Activated effector memory CD4-positive, alpha-beta T cell treated with Interleukin-2 at 50 U/mL for 16 hours (primary cell): ENCODE results near the gene NRDC.

Experiments
- DNase-seq: peaks from one replicate; pipeline ENCODE4 v3.0.0-alpha.2; 2020

NRDC gene, protein sequence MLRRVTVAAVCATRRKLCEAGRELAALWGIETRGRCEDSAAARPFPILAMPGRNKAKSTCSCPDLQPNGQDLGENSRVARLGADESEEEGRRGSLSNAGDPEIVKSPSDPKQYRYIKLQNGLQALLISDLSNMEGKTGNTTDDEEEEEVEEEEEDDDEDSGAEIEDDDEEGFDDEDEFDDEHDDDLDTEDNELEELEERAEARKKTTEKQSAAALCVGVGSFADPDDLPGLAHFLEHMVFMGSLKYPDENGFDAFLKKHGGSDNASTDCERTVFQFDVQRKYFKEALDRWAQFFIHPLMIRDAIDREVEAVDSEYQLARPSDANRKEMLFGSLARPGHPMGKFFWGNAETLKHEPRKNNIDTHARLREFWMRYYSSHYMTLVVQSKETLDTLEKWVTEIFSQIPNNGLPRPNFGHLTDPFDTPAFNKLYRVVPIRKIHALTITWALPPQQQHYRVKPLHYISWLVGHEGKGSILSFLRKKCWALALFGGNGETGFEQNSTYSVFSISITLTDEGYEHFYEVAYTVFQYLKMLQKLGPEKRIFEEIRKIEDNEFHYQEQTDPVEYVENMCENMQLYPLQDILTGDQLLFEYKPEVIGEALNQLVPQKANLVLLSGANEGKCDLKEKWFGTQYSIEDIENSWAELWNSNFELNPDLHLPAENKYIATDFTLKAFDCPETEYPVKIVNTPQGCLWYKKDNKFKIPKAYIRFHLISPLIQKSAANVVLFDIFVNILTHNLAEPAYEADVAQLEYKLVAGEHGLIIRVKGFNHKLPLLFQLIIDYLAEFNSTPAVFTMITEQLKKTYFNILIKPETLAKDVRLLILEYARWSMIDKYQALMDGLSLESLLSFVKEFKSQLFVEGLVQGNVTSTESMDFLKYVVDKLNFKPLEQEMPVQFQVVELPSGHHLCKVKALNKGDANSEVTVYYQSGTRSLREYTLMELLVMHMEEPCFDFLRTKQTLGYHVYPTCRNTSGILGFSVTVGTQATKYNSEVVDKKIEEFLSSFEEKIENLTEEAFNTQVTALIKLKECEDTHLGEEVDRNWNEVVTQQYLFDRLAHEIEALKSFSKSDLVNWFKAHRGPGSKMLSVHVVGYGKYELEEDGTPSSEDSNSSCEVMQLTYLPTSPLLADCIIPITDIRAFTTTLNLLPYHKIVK

GRCh38 chr1:51878616-51879336 lies at the start of gene NRDC:
Gene NRDC, minus strand, starts transcription at chr1:51878727. Its CDS starts 112 bp downstream, at chr1:51878615.
- DNase-seq, result peak; percentile 98

DNA sequence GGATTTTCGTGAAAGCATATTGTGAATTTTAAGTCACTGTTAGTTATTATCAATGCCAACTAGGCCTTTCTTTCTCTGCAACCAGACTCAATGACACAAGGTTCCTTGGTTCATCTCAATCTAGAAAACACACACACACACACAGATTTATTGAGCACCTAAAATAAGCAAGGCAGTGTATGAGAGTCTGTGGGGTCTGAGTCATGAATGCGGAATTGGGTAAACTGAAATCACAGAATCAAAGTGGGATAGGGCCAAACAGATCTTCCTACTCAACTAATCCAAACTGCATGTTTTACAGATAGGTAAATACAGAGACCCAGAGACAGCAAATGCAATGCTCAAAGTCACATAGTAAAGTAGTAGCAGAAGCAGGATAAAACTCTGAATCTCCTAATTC lies 48.5 kb upstream of the NRDC start:
- DNase-seq, result no peak

DNA sequence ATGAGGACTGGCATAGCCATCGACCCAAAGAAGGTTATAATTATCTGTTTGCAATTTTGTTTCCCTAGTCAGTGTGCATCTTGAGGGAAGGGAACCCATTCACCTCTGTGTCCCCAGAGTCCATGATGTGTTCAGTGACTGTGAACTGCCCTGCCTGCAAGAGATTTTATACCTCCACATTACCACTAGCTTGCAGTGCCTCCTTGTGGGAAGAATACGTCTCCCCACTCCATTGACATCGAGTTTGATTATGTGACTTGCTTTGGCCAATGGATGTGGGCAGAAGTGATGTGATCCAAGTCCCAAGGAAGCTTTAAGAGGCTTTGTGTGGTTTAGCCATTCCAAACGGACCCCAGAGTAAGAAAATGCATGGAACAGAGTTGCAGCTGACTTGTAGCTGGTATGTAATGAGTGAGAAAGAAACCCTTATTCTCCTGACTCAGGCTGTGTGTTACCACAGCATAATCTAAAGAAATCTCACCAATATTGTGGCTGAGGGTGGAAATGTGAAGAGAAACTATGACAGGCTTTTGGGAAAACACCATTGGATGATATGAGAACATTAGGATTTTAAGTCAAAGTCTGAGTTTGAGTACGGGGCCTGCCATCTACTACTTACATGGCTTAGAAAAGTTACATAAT lies 47.8 kb upstream of the NRDC start:
- no peak for DNase-seq

DNA sequence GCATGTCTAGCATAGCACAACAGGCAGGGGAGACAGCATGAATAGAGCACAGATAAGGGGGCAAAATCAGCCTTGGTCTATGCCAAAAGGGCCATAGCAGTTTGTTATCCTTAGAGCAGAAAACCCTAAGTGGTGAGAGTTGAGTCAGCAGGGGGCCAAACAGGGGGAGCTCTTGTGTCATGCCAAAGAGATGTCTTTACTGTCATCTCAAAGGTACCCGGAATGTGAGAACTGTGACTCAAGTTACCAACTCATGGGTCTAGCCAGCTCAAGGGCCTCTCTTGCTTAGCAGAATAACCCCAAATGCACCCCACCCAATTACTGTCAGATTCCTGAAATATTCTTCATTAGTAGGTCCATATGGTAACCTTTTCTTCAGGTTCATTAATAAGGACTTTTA lies 45.9 kb upstream of the NRDC start:
- DNase-seq, result no peak

GRCh38 chr1:51922040-51922439 lies 43.5 kb upstream of the NRDC start:
- no peak for DNase-seq

DNA sequence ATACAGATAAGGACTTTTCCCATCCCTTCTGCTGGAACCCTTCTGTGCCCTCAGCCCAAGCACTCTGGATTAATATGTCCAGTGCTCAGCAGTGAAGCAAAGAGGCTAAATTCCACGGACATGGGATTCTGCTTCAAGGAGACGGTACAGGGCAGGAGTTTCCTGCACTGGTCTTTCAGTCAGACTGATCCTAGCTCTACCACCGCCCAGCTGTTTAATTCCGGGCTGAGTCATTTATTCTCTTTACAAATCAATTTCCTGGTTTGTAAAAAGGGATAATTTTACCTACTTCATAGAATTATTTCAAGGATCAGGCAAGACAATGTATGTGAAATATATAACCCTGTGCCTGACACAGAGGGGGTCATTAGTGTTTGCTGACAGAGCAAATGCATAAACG lies 41.6 kb upstream of the NRDC start:
- no peak for DNase-seq

GRCh38 chr1:51919684-51920083 lies 41.2 kb upstream of the NRDC start:
- no peak for DNase-seq

DNA sequence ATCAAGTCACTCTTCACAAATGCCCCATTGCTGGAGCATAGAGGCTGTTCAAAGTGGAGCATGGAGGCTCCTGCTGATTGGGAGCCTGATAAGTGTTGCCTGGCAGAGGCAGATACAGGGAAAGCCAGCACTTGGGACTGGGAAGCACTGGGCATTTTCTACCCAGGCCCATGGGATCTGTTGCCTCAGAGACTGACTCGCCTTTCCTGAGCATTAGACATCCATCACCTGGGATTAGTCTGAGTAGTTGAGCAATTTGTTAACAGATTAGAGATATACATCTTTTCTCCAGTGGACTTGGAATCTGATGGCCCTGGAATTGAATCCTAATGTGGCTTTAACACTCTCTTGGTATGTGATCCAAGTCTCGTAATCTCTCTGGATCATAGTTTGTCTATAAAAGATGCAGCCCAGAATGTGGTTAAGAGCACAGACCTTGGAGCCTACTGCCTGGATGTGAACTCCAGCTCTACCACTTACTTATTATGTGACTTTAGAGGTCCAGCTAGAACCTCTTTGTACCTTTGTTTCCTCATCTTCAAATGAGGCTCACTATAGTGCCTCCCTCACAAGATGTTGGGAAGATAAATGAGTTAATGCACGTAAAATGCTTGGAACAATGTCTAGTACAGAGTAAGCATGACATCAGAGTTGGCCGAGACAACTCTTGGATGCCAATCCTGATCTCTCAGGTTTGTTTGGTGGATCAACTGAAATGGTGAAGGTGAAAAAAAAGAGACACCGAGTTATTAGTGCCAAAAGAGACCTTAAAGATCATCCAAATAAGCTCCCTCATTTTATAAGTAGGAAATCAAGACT lies 38.3 kb upstream of the NRDC start:
- DNase-seq, result no peak

DNA sequence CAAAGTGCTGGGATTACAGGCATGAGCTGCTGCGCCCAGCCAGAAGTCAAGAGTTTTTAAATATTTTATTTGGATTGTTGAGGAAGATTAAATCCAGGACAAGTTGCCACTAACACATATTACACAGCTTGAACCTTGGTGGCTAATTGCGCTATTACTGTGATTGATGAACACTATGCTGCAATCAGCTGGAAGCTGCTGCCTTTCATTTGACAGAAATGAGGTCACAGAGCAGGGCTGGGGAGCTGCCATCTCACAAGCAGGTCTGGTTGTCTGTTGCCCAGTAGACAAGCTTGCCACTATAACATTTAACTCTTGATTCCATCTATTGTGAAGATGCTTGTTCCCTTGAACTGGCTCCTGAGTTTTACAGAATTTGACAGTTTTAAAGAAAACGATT lies 37.4 kb upstream of the NRDC start:
- DNase-seq, result no peak

DNA sequence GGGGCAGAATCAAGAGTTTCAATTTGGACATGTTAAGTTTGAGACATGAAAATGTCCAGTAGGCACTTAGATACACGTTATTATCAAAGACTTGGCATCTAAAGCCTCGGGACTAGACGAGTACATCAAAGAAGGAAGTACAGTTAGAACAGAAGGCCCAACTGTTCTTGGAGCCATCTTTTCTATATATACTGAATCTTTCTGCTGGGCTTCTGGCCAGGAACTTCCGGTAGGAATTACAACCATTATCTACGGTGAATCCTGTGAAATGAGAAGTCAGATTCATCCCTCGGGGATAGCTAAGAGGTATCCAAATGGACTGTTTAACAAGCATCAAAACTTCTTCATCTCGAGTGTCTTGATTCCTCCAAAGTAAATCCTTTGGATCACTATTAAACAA lies 34.4 kb upstream of the NRDC start:
- no peak for DNase-seq

DNA sequence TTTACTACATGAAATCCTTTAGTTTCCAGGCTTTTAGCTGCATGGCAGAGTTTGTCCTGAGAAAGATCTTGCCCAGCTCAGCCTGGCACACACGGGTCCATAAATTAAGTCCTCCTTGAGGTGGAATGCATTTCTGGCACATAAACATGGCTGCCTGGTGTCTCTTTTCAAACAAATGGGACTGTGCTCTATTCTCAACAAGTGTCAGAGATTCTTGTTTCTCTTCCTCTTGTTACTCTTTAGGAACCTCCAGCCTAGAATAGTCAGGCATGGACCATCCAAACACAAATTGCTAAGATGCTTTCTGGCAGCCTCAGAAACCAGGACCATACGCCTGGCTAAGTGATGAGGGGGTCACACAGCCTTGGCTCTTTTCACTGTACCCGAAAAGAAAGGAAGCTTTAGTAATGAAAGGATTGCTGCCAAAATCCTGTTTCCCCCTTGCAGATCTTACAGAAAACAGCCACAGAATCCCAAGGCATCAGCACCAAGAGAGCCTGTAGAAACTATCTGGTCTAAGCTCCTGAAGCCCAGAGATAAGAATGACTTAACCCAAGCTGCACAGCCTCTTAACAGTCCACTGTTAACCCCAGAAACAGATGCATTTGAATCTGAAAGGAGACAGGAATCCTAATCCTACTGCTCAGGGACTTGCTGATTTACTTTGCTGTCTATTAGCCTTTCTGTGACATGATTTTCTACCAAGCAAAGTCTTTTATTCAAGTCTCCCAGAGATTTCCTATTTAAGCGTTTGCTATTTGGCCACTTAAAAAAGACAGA lies 31.9 kb upstream of the NRDC start:
- no peak for DNase-seq

DNA sequence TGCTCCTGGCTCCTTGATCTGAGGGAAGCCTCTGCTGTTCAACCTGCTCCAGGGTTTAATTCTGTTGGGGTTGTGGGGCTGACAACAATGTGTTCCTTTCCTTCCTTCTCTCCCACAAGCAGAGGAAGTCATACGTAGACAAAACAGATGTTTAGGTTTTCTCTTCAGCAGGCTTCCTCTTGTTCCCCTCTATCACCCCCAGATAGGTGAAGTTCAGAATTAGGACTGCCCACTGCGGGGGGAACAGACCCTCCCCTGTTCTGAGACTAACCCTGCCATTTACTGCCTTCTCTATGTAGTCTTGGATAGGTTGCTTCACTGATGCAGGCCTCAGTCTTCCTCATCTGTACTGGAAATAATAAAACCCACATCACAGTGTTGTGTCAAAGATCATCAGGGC lies 30.0 kb upstream of the NRDC start:
- no peak for DNase-seq

GRCh38 chr1:51907079-51907702 lies 28.7 kb upstream of the NRDC start:
- DNase-seq, result no peak

DNA sequence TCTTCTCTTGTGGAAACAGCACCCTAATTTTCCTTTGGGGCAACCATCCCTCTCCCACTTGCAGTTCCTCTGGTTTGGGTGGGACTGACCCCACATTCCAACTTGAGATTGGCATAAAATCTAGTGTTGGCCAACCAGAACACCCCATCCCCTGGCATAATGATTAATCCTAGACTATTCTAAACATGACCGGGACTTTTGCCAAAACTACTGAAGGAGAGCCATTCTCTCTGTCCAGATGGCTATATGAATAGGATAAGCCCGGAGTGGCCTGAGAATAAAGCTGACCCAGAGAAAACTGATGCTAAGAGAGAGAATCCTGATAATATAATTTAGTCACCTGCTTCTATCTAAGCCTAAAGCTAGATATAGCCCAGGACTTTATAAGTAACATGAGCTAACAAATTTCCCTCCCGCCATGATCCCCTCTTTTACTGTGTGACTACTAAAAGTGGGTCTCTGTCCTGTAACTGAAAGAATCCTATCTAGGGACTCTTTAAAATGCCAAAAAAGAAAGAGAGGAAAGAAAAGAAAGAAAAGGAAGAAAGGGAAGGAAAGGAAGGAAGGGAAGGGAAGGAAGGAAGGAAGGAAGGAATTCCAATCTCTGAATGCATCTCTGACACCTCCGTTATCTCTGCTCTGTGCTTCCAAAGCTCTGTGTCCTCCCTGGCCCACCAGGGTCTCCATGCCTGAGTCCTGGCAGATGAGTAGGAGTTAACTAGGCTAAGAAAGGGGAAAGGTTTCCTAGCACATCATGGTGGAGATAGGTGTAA lies 28.0 kb upstream of the NRDC start:
- DNase-seq, result no peak

DNA sequence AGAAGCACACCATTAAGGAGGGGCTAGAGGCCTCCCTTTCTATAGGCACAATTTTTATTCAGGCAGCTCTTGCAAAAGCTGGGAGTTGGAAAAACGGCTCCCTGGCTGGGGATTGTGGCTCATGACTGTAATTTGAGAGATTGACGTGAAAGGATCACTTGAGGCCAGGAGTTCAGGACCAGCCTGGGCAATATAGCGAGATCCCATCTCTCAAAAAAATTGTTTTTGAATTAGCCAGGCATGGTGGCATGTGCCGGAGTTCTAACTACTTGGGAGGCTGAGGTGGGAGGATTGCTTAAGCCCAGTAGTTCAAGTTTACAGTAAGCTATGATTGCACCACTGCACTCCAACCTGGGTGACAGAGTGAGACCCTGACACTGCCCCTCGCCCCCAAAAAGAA lies 23.9 kb upstream of the NRDC start:
- no peak for DNase-seq

- no peak for DNase-seq
These were observed 22.6 kb upstream of the NRDC start for GRCh38 chr1:51901151-51901550.

GRCh38 chr1:51899022-51899421 lies 20.5 kb upstream of the NRDC start:
- DNase-seq, result no peak

DNA sequence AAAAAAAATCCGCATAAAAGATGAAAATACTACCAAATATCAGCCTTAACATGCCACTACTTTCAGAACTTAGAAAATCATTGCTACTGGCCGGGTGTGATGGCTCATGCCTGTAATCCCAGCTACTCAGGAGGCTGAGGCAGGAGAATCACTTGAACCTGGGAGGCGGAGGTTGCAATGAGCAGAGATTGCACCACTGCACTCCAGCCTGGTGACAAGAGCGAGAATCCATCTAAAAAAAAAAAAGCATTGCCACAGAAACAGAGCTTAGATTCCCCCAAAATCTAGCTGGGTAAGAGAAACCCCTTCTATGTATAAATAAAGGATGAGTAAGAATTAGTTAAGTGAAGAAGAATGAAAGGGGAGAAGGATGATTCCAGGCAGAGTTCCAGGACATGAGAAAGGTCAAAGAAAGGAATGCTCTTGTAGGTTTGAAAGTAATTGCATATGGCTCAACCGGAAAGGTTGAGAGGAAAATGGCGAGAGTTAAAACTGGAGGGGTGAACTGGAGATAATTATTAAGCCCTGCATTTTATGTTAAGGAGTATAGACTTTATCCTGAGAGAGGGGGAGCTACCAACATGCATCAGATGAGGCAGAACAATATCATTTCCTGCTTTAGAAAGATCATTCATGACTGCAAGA lies 19.7 kb upstream of the NRDC start:
- DNase-seq, result no peak

DNA sequence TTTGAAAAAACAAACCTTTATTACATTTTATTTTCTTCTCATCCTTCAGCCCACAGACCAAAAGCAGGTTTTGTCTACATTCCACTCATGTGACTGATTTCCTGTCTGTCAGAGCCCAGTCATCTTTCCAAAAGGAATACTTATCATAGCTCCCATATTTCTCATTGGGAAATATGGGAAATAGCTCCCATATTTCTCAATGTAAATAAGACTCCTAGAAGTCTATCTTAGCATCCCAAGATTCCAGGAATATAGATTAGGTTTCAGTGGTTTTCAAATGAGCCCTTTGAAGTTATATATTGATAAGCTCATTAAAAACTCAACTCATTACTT lies 19.1 kb upstream of the NRDC start:
- DNase-seq, result no peak
